ENCODE results near the gene RIBC2.
A peak's percentile ranks its signal among the peaks of the same experiment; 100 is the strongest.
"Not testable (repeated sequence)": the region's sequence is repeated elsewhere in the genome, so short reads cannot be mapped to it uniquely, and the experiment has no call there.

RIBC2 gene

GRCh38 chr22:45434981-45435380 lies 21.5 kb downstream of the RIBC2 start:
- Histone ChIP-seq H3K9me3 (ENCODE audit: insufficient read depth, low read depth, low read length) (no peaks in the 10 kb centered on the region), H3K36me3 (ENCODE audit: insufficient read depth, low read length) (no peaks in the 10 kb centered on the region), H3F3A (ENCODE audit: low read depth) (no peaks in the 10 kb centered on the region), H3K4me3 (ENCODE audit: low read length, poor library complexity, severe bottlenecking) (no peak overlapping the region), H3K4me1 (ENCODE audit: insufficient read depth, low read length, poor library complexity, severe bottlenecking) (no peaks in the 10 kb centered on the region), H2AFZ (ENCODE audit: low read length) (no peak overlapping the region), H3K9ac (ENCODE audit: low read depth, low read length, poor library complexity, severe bottlenecking) (no peak overlapping the region), H4K20me1 (ENCODE audit: insufficient read depth, low read length, poor library complexity, severe bottlenecking) (no peaks in the 10 kb centered on the region), H3K9me2 (replicated peaks; ENCODE audit: low read depth, low read length) (no peaks in the 10 kb centered on the region), H3K4me2 (ENCODE audit: low read depth, low read length, poor library complexity, severe bottlenecking) (no peak overlapping the region), H3K27me3 (ENCODE audit: insufficient read depth, low read length, poor library complexity, severe bottlenecking) (no peaks in the 10 kb centered on the region), H3K79me2 (ENCODE audit: insufficient read depth, low read length) (no peaks in the 10 kb centered on the region)
- no peak for TF ChIP-seq CTCF (conservative IDR thresholded peaks at IDR 0.05; ENCODE audit: low read length)
- TF ChIP-seq EZH2phosphoT487 (IDR thresholded peaks at IDR 0.05; ENCODE audit: borderline replicate concordance), result no peak

- Histone ChIP-seq H3K36me3 (ENCODE audit: insufficient read depth, low read length) (no peaks in the 10 kb centered on the region), H3K9me2 (replicated peaks; ENCODE audit: low read depth, low read length) (no peaks in the 10 kb centered on the region), H3K9me3 (ENCODE audit: insufficient read depth, low read depth, low read length) (no peaks in the 10 kb centered on the region), H3K9ac (ENCODE audit: low read depth, low read length, poor library complexity, severe bottlenecking) (peak overlapping the region; percentile 13), H3K4me3 (ENCODE audit: low read length, poor library complexity, severe bottlenecking) (no peak overlapping the region), H3K4me2 (ENCODE audit: low read depth, low read length, poor library complexity, severe bottlenecking) (no peak overlapping the region), H3K27me3 (ENCODE audit: insufficient read depth, low read length, poor library complexity, severe bottlenecking) (no peaks in the 10 kb centered on the region), H3K4me1 (ENCODE audit: insufficient read depth, low read length, poor library complexity, severe bottlenecking) (peaks cover 2% of the 10 kb centered on the region), H4K20me1 (ENCODE audit: insufficient read depth, low read length, poor library complexity, severe bottlenecking) (no peaks in the 10 kb centered on the region), H3K79me2 (ENCODE audit: insufficient read depth, low read length) (no peaks in the 10 kb centered on the region), H2AFZ (ENCODE audit: low read length) (peak overlapping the region; percentile 81), H3F3A (ENCODE audit: low read depth) (no peaks in the 10 kb centered on the region)
- TF ChIP-seq EZH2phosphoT487 (IDR thresholded peaks at IDR 0.05; ENCODE audit: borderline replicate concordance), result no peak
- TF ChIP-seq CTCF (conservative IDR thresholded peaks at IDR 0.05; ENCODE audit: low read length), result peak; percentile 97
Observed at GRCh38 chr22:45435544-45436139, 22.1 kb downstream of the RIBC2 start.

- H3K4me1 ChIP-seq (ENCODE audit: insufficient read depth, low read length, poor library complexity, severe bottlenecking); H4K20me1 ChIP-seq (ENCODE audit: insufficient read depth, low read length, poor library complexity, severe bottlenecking); H2AFZ ChIP-seq (ENCODE audit: low read length); H3F3A ChIP-seq (ENCODE audit: low read depth); H3K9me3 ChIP-seq (ENCODE audit: insufficient read depth, low read depth, low read length); H3K9me2 ChIP-seq (replicated peaks; ENCODE audit: low read depth, low read length); H3K4me2 ChIP-seq (ENCODE audit: low read depth, low read length, poor library complexity, severe bottlenecking); H3K79me2 ChIP-seq (ENCODE audit: insufficient read depth, low read length); H3K27me3 ChIP-seq (ENCODE audit: insufficient read depth, low read length, poor library complexity, severe bottlenecking); H3K36me3 ChIP-seq (ENCODE audit: insufficient read depth, low read length); H3K4me3 ChIP-seq (ENCODE audit: low read length, poor library complexity, severe bottlenecking); H3K9ac ChIP-seq (ENCODE audit: low read depth, low read length, poor library complexity, severe bottlenecking): not testable (repeated sequence)
Observed at GRCh38 chr22:45436871-45437517, 23.5 kb downstream of the RIBC2 start.

- Histone ChIP-seq H3K9me3 (ENCODE audit: insufficient read depth, low read depth, low read length) (no peaks in the 10 kb centered on the region), H3K4me1 (ENCODE audit: insufficient read depth, low read length, poor library complexity, severe bottlenecking) (peaks cover 3% of the 10 kb centered on the region), H2AFZ (ENCODE audit: low read length) (no peak overlapping the region), H3K36me3 (ENCODE audit: insufficient read depth, low read length) (no peaks in the 10 kb centered on the region), H3K4me3 (ENCODE audit: low read length, poor library complexity, severe bottlenecking) (no peak overlapping the region), H4K20me1 (ENCODE audit: insufficient read depth, low read length, poor library complexity, severe bottlenecking) (no peaks in the 10 kb centered on the region), H3K27me3 (ENCODE audit: insufficient read depth, low read length, poor library complexity, severe bottlenecking) (no peaks in the 10 kb centered on the region), H3K9me2 (replicated peaks; ENCODE audit: low read depth, low read length) (no peaks in the 10 kb centered on the region), H3K79me2 (ENCODE audit: insufficient read depth, low read length) (no peaks in the 10 kb centered on the region), H3K4me2 (ENCODE audit: low read depth, low read length, poor library complexity, severe bottlenecking) (no peak overlapping the region), H3K9ac (ENCODE audit: low read depth, low read length, poor library complexity, severe bottlenecking) (no peak overlapping the region), H3F3A (ENCODE audit: low read depth) (no peaks in the 10 kb centered on the region)
- no peak for TF ChIP-seq CTCF (conservative IDR thresholded peaks at IDR 0.05; ENCODE audit: low read length)
- TF ChIP-seq EZH2phosphoT487 (IDR thresholded peaks at IDR 0.05; ENCODE audit: borderline replicate concordance), result no peak
Observed at GRCh38 chr22:45438336-45438735, 24.8 kb downstream of the RIBC2 start.

GRCh38 chr22:45440688-45441087 lies 27.2 kb downstream of the RIBC2 start:
- not testable (repeated sequence) for H4K20me1 ChIP-seq (ENCODE audit: insufficient read depth, low read length, poor library complexity, severe bottlenecking); H3K4me1 ChIP-seq (ENCODE audit: insufficient read depth, low read length, poor library complexity, severe bottlenecking); H3K9me2 ChIP-seq (replicated peaks; ENCODE audit: low read depth, low read length); H3K36me3 ChIP-seq (ENCODE audit: insufficient read depth, low read length); H3K9me3 ChIP-seq (ENCODE audit: insufficient read depth, low read depth, low read length); H3K27me3 ChIP-seq (ENCODE audit: insufficient read depth, low read length, poor library complexity, severe bottlenecking); H3F3A ChIP-seq (ENCODE audit: low read depth); H3K79me2 ChIP-seq (ENCODE audit: insufficient read depth, low read length)
- H3K4me3 ChIP-seq (ENCODE audit: low read length, poor library complexity, severe bottlenecking), result peak overlapping the region; percentile 70
- peak overlapping the region; percentile 88 for H3K4me2 ChIP-seq (ENCODE audit: low read depth, low read length, poor library complexity, severe bottlenecking)
- H3K9ac ChIP-seq (ENCODE audit: low read depth, low read length, poor library complexity, severe bottlenecking), result peak overlapping the region; percentile 42
- peak overlapping the region; percentile 98 for H2AFZ ChIP-seq (ENCODE audit: low read length)

Measured in Loucy (cell line).